Epithelial cell of esophagus (primary cell): ENCODE results near the gene PPP2R2C.

Experiments
- DNase-seq: peaks from one replicate; pipeline ENCODE4 v3.0.0; 2010; ENCODE audit warnings: low read depth
- H3K4me3 ChIP-seq: 2 replicates; pipeline ENCODE4 v1.5.1; 2011; ENCODE audit warnings: mild to moderate bottlenecking, low read length, control low read depth
- TF ChIP-seq, protein P1 (sequence below): IDR thresholded peaks from 2 replicates; pipeline ENCODE4 v1.5.1; 2011; ENCODE audit warnings: low read depth, mild to moderate bottlenecking, low read length, control low read depth, inconsistent platforms; ENCODE audit not compliant: insufficient read depth; ENCODE audit errors: missing control alignments

PPP2R2C gene

DNA sequence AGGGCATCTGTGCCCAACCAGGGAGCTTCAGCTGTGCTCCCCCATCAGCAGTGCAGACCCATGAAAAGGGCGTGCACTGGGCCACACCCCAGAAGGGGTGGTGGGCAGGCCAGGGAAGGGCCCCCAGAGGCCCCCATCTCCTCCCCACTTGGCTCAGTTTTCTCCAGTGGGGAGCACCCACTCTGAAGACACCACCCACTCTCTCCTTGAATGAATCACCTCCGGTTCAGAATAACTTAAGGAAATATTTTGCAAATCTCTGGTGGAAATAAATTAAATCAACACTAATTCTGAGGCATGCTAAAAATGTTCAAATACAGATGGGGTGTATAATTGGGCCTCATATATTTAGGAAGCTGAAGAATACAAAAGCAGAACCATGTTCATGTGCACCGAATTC lies 41.3 kb upstream of the PPP2R2C start:
- no peak for DNase-seq
- TF ChIP-seq, protein P1, sequence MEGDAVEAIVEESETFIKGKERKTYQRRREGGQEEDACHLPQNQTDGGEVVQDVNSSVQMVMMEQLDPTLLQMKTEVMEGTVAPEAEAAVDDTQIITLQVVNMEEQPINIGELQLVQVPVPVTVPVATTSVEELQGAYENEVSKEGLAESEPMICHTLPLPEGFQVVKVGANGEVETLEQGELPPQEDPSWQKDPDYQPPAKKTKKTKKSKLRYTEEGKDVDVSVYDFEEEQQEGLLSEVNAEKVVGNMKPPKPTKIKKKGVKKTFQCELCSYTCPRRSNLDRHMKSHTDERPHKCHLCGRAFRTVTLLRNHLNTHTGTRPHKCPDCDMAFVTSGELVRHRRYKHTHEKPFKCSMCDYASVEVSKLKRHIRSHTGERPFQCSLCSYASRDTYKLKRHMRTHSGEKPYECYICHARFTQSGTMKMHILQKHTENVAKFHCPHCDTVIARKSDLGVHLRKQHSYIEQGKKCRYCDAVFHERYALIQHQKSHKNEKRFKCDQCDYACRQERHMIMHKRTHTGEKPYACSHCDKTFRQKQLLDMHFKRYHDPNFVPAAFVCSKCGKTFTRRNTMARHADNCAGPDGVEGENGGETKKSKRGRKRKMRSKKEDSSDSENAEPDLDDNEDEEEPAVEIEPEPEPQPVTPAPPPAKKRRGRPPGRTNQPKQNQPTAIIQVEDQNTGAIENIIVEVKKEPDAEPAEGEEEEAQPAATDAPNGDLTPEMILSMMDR = no peak
- no peak overlapping the region for H3K4me3 ChIP-seq

- DNase-seq = no peak
- H3K4me3 ChIP-seq = no peak overlapping the region
- TF ChIP-seq, protein P1 = no peak
Observed at GRCh38 chr4:6509587-6509986, 37.2 kb upstream of the PPP2R2C start.

- no peak for DNase-seq
Observed at GRCh38 chr4:6507345-6507744, 34.9 kb upstream of the PPP2R2C start.

DNA sequence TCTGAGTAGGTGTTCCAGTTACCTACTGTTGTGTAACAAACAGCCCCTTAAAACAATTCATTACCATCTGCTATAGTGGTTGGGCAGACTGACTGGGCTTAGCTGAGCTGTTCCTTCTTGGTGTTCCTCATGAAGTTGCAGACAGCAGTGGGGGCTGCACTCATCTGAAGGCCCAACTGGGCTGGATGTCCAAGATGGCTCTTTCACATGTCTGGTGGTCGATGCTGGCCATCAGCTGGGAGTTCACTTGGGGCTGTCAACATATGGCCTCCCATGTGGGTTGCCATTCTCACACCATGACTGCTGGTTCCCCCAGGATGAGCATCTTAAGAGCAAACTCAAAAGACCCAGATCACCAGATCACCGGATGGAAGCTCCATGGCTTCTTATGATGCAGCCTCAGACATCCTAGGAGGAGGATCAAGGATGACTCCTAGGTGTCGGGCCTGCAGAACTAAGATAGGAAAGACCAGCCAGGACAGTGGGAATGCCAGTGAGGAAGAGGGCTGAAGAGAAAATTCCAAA lies 34.3 kb upstream of the PPP2R2C start:
- TF ChIP-seq, protein P1 = no peak
- DNase-seq = no peak
- no peak overlapping the region for H3K4me3 ChIP-seq

More at GRCh38 chr4:6507345-6507744, 34.9 kb upstream of the PPP2R2C start:
- TF ChIP-seq, protein P1 = no peak
- H3K4me3 ChIP-seq = no peak overlapping the region

GRCh38 chr4:6504900-6505496 lies 32.6 kb upstream of the PPP2R2C start:
- no peak overlapping the region for H3K4me3 ChIP-seq
- TF ChIP-seq, protein P1 = no peak
- DNase-seq = no peak

DNA sequence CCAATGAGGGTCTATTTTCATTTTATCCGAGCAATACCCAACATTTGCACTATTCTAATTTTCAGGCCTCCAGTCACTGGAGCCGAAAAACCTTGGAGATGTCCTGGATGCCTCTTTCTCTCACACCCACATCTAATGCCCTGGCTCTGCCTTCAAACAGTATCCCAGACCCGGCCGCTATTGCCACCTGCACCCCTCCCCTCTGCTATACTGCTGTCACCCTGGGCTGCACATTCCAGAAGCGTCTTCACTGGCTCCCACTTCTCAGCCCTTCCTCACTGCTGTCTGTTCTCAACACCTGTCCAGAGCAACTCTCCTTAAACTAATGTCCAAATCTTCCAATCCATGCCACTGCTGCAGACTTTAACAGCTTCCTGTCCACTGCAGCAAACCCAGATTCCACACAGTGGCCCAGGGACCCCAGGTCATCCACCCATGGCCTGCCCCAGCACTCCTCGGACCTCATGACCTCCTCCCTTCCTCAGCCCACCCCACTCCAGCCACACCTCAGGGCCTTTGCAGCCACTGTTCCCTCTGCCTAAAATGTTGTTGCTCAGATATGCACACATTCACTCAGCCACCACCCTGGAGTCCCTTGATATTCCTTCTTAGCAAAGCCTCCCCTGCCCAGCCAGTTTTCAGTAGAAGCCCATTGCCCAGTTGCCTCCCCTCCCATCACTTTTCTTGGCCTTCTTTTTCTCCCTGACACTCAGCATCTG lies 30.5 kb upstream of the PPP2R2C start:
- no peak for DNase-seq
- TF ChIP-seq, protein P1 = no peak

More for the DNA sequence above, 30.5 kb upstream of the PPP2R2C start:
- no peak overlapping the region for H3K4me3 ChIP-seq
